NCI-H1436 (cell line): ENCODE data around the gene OPHN1.

ENCODE experiments used
- DNase-seq: peaks from one replicate; lab custom pipeline; 2025; lab: John Stamatoyannopoulos, UW

The OPHN1 gene, protein sequence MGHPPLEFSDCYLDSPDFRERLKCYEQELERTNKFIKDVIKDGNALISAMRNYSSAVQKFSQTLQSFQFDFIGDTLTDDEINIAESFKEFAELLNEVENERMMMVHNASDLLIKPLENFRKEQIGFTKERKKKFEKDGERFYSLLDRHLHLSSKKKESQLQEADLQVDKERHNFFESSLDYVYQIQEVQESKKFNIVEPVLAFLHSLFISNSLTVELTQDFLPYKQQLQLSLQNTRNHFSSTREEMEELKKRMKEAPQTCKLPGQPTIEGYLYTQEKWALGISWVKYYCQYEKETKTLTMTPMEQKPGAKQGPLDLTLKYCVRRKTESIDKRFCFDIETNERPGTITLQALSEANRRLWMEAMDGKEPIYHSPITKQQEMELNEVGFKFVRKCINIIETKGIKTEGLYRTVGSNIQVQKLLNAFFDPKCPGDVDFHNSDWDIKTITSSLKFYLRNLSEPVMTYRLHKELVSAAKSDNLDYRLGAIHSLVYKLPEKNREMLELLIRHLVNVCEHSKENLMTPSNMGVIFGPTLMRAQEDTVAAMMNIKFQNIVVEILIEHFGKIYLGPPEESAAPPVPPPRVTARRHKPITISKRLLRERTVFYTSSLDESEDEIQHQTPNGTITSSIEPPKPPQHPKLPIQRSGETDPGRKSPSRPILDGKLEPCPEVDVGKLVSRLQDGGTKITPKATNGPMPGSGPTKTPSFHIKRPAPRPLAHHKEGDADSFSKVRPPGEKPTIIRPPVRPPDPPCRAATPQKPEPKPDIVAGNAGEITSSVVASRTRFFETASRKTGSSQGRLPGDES

DNA sequence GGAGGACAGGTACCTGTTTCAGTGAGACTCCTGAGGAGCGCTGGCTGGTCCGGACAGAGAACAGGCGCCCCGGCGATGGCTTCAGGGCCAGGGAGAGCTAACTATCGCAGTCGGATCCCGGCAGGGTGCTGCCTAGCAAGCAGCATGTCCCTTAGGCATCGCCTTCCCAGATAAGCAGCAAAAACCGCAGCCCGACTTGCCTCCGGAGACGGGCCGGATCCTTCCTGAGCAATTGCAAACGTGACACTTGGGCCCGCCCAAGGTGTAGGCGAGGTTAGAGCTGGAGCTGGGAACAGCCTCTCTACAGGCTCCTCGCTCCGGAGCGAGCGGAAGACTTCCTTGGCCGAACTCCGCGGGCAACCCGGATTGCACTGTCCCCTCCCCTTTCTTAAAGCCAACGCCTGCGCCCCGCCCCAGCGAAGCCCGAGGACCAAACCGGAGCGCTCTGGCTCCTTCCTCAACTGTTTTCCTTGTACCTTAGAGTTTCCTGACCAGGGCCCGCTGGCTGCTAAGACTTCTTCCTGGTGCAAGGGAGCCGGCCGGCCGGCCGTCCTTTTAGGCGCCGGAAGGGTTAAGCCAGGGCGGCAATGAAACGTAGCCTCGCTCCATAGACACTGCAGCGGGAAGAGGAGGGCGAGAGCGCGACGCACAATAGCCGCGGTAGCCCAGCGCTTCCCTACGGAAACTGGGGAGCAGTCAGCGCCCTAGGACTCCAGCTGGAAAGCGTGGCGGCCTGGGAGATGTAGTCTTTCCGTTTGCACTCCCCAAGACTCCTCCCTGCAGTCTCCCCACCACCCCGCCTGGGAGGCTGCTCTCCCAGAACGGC lies at the start of gene OPHN1:
TSS of gene OPHN1 (minus strand) at position 341 of the 826 bp plus-strand sequence. CDS start 475 bp downstream, outside the sequence.
- no peak for DNase-seq

GRCh38 chrX:68480969-68481368 lies 47.7 kb upstream of the OPHN1 start:
- no peak for DNase-seq

DNA sequence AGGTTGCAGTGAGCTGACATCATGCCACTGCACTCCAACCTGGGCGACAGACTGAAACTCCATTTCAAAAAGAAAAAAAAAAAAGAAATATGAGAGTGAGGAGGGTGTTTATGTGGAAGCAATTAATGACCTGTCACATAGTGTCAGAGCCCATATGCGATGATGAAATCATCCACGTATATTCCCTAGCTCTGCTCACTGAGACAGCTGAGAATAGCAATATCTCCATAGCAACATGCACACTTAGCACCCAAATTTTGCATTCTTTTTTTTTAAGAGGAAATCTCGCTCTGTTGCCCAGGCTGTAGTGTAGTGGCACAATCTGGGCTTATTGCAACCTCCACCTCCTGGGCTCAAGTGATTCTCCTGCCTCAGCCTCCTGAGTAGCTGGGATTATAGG lies 31.5 kb upstream of the OPHN1 start:
- DNase-seq: no peak

DNA sequence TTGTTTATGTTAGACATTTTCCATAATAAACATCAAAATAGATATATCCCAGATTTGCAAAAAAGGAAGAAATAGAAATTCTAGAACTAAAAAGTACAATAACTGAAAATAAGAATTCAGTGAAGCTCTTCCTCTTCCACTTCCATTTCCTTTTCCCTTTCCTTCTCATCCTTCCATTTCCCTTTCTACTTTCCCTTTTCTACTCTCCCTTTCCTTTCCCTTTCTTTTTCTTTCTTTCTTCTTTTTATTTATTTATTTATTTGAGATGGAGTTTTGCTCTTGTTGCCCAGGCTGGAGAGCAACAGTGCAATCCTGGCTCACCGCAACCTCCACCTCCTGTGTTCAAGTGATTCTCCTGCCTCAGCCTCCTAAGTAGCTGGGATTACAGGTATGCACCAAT lies 30.6 kb upstream of the OPHN1 start:
- no peak for DNase-seq

DNA sequence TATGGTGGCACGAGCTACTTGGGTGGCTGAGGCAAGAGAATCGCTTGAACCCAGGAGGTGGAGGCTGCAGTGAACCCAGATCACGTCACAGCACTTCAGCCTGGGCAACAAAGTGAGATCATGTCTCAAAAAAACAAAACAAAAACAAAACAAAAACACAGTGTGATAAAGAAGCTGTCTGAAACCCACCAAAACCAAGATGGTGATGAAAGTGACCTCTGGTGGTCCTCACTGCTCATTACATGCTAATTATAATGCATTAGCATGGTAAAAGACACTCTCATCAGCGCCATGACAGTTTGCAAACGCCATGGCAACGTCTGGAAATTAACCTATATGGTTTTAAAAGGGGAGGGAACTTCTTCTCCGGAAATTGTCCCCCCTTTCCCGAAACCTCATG lies 29.4 kb upstream of the OPHN1 start:
- DNase-seq: no peak

- DNase-seq: no peak
Observed at GRCh38 chrX:68462197-68462596, 28.9 kb upstream of the OPHN1 start.

DNA sequence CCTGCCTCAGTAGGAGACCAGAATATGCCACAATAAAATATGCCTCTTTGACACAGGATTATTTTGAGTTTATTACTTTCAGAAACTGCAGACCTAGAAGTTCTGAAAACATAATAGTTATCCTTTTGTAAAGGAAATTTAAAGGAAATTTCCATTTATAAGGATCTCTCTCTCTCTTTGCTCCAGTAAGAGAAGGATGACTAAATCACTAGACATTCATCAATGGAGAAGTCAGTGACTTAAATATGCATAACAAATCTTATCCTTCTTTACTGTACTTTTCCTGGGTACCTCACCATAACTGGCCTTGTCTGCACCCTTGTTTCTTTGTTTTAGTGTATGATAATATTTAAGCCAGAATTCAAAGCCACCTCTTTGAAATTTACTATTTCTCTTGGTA lies 28.3 kb upstream of the OPHN1 start:
- DNase-seq: no peak

DNA sequence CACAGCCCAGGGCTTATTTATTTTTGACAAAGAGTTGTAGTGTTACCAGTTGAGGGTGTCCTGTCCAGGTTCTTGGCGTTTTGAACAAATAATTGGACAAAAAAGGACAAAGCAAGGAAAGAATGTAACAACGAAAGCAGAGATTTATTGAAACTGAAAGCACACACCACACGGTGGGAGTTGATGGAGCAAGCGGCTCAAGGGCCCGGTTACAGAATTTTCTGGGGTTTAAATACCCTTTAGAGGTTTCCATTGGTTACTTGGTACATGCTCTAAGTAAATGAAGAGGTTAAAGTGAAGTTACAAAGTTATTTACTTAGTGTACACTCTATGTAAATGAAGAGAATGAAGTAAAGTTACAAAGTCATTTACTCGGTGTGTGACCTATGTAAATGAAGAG lies 27.8 kb upstream of the OPHN1 start:
- no peak for DNase-seq

GRCh38 chrX:68455151-68455510 lies 21.8 kb upstream of the OPHN1 start:
- DNase-seq: no peak

- DNase-seq: no peak
Observed at GRCh38 chrX:68454476-68455150, 21.3 kb upstream of the OPHN1 start.

DNA sequence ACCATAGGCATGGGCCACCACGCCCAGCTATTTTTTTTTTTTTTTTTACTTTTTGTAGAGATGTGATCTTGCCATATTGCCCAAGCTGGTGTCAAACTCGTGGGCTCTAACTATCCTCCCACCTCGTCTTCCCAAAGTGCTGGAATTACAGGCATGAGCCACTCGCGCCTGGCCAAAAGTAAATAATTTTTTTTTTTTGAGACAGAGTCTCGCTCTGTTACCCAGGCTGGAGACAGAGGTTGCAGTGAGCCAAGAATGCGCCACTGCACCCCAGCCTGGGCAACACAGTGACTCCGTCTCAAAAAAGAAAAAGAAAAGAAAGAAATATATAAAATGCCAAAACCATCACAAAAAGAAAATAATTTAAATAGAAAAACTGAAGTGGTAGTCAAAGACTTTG lies 18.4 kb upstream of the OPHN1 start:
- no peak for DNase-seq

DNA sequence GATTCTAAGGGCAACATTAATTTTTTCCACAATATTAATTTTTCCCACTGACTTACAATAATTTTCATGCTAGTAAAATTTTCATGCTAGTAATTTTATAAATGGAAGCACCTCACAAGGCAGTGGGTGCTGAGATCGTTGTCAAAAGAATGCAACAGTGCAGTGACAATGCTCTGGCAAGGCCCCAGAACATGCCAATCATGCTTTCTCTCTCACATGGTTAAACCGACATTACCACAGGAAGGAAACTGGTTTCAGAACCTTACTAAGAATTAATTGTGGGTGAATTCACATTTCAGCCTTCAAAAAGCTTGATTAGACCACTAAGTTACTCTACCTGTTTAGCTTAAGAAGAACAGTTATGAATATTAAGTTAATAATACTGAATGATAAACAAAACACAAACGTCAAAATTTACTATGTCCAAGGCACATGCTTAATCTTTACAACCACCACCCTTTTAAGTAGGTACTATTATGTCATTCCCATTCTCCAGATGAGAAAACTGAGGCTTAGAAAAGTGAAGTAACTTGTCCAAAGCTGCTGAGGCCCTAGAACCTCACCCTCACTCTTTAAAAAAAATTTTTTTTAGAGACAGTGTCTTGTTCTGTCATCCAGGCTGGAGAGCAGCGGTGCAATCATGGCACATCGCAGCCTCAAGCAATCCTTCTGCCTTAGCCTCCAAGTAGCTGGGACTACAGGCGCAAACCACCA lies 10.0 kb upstream of the OPHN1 start:
- DNase-seq: no peak

DNA sequence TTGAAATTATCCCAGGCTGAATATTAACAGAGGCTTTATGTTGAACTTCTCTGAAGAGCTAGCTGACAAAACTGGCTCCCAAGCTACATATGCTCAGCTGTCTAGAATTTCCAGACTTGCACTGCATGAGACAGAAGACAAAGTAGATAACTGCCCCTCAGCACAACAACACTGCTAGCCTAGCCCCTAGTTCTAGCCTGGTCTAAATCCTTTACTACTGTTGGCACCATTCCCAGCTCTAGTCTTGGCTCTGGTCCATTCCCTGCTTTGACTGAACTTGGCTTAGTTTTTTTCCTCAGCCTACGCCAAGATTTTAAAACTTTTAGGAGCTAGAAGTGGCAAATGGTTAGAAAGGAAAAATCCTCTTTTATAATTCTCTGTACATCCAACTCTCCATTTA lies 7.6 kb upstream of the OPHN1 start:
- DNase-seq: no peak

GRCh38 chrX:68440442-68440841 lies 7.1 kb upstream of the OPHN1 start:
- DNase-seq: no peak

GRCh38 chrX:68439341-68439740 lies 6.0 kb upstream of the OPHN1 start:
- no peak for DNase-seq

DNA sequence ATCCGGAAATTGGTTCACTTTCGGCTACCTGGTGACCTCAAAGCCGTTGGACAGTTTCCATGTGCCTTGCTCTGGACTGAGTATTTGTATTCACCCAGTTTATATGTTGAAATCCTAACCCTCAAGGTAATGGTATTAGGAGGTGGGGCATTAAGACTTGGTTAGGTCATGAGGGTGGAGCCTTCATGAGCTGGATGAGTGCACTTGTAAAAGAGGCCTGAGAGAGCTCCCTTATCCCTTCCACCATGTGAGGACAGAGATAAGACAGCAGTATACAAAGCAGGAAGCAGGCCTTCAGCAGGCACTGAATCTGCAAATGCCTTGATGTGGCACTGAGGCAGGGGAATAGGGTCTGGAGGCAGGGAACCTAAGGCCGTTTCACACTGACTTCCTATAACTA lies 5.3 kb upstream of the OPHN1 start:
- no peak for DNase-seq

GRCh38 chrX:68433981-68434299 lies 645 bp upstream of the OPHN1 start:
- DNase-seq: no peak

- no peak for DNase-seq
Observed at GRCh38 chrX:68432648-68433047, 647 bp downstream of the OPHN1 start.

DNA sequence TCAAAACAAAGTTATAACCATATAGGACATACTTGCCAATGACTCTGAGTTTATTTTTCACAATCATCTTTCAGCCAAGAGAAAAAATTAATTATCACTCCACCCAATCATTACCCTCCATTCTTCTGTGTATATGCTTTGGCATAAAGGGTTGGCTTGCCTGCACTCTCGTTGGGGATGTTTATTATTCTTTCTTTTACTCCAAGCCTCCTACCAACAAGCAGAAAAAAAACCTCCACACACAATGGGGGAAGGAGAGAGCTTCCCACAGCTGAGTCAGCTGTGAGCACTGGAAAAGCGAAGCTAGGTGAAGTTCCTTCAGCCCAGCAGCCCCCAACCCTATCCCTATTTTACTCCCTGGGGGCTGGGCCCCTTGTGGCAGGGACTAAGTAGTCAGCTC lies 1.5 kb downstream of the OPHN1 start:
- DNase-seq: no peak

DNA sequence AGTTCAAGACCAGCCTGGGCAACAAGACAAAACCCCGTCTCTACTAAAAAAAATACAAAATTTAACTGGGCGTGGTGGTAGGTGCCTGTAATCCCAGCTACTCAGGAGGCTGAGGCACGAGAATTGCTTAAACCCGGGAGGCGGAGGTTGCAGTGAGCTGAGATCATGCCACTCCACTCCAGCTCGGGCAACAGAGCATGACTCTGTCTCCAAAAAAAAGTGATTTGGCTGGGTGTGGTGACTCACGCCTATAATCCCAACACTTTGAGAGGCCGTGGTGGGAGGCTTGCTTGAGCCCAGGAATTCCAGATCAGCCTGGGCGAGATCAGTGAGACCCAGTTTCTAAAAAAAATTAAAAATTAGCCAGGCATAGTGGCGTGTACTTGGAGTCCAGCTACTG lies 4.1 kb downstream of the OPHN1 start:
- no peak for DNase-seq

GRCh38 chrX:68428431-68428830 lies 4.9 kb downstream of the OPHN1 start:
- no peak for DNase-seq

- no peak for DNase-seq
Observed at GRCh38 chrX:68424719-68425118, 8.6 kb downstream of the OPHN1 start.
